Keratinocyte (primary cell): Measurements from ENCODE around the gene SNX13. TPM values are rescaled to one million over a fixed set of nuclear protein-coding genes. Genes with fewer than 3 reads are reported as not detected.

Experiments used
- DNase-seq: peaks from one replicate; pipeline ENCODE4 v3.0.0-alpha.2; 2011; ENCODE audit warnings: low read depth, missing footprints, low spot score
- FAIRE-seq: peaks from 2 replicates; lab custom pipeline; 2011; peaks lifted over from hg19 to GRCh38; lab: Jason Lieb, UNC
- H2AFZ ChIP-seq: 2 replicates; pipeline ENCODE4 v1.6.0; 2012; ENCODE audit warnings: low read length, control low read depth, inconsistent platforms; ENCODE audit not compliant: control insufficient read depth
- H3K27ac ChIP-seq: 2 replicates; pipeline ENCODE4 v1.5.1; 2011; ENCODE audit warnings: low read length; ENCODE audit not compliant: control insufficient read depth, insufficient read depth
- H3K27me3 ChIP-seq: 3 replicates; pipeline ENCODE4 v1.6.0; 2011; ENCODE audit warnings: low read length; ENCODE audit not compliant: control insufficient read depth, insufficient read depth; ENCODE audit errors: extremely low read depth
- H3K36me3 ChIP-seq, 2 experiments: 2 replicates in 1 of 2; 3 replicates in 1 of 2; pipeline ENCODE4 v1.5.1; 2011; ENCODE audit warnings: low read length in 2 of 2, mild to moderate bottlenecking in 1 of 2; ENCODE audit not compliant: control insufficient read depth in 2 of 2, insufficient read depth in 2 of 2; ENCODE audit errors: extremely low read depth in 1 of 2
- H3K4me1 ChIP-seq: 3 replicates; pipeline ENCODE4 v1.5.1; 2011; ENCODE audit warnings: low read length; ENCODE audit not compliant: control insufficient read depth, insufficient read depth; ENCODE audit errors: extremely low read depth
- H3K4me2 ChIP-seq: 3 replicates; pipeline ENCODE4 v1.6.0; 2011; ENCODE audit warnings: low read depth, low read length; ENCODE audit not compliant: control insufficient read depth, insufficient read depth; ENCODE audit errors: extremely low read depth
- H3K4me3 ChIP-seq, 3 experiments: fragments of 200-600 bp in 1 of 3; sonication (generic) in 1 of 3; 2 replicates in 2 of 3; 3 replicates in 1 of 3; pipeline ENCODE4 v1.5.1; 2011 to 2016; ENCODE audit warnings: low read length in 3 of 3, mild to moderate bottlenecking in 3 of 3, control low read depth in 2 of 3, inconsistent platforms in 1 of 3, low read depth in 1 of 3, mixed read lengths in 1 of 3, mixed run types in 1 of 3, moderate library complexity in 1 of 3; ENCODE audit not compliant: control insufficient read depth in 2 of 3, insufficient read depth in 2 of 3; ENCODE audit errors: extremely low read depth in 1 of 3
- H3K79me2 ChIP-seq: 2 replicates; pipeline ENCODE4 v1.6.0; 2012; ENCODE audit warnings: low read length; ENCODE audit not compliant: control insufficient read depth, insufficient read depth
- H3K9ac ChIP-seq: 3 replicates; pipeline ENCODE4 v1.6.0; 2011; ENCODE audit warnings: low read length; ENCODE audit not compliant: control insufficient read depth, insufficient read depth; ENCODE audit errors: extremely low read depth
- H3K9me1 ChIP-seq: 3 replicates; pipeline ENCODE4 v1.6.0; 2011; ENCODE audit warnings: low read length; ENCODE audit not compliant: control insufficient read depth, insufficient read depth; ENCODE audit errors: extremely low read depth
- H3K9me3 ChIP-seq: 2 replicates; pipeline ENCODE4 v1.5.1; 2012; ENCODE audit warnings: low read depth, low read length; ENCODE audit not compliant: control insufficient read depth
- H4K20me1 ChIP-seq: 3 replicates; pipeline ENCODE4 v1.6.0; 2011; ENCODE audit warnings: low read length; ENCODE audit not compliant: control insufficient read depth, insufficient read depth; ENCODE audit errors: extremely low read depth
- EZH2 ChIP-seq: IDR thresholded peaks from one replicate; pipeline ENCODE4 v1.6.1; 2012; ENCODE audit warnings: inconsistent platforms, mild to moderate bottlenecking, low read length, moderate library complexity
- dilution Hi-C: fragments of 300-500 bp; cut with MboI; formaldehyde crosslinking; loops from one replicate; pipeline ENCODE4 v1.7.0; 2020; ENCODE audit warnings: low sequenced_read_pairs; ENCODE audit not compliant: extremely low pct_ligation_motif_present
- polyA plus RNA-seq, 5 experiments: library from polyadenylated mRNA; depleted of rRNA in 3 of 5; stranded (reverse) in 3 of 5; stranded (forward) in 1 of 5; unstranded in 1 of 5; fragments of >200 nt; gene quantifications; 1 replicate in 1 of 5; 2 replicates in 3 of 5; 3 replicates in 1 of 5; pipeline versions ENCODE4 v1.2.1 to v1.2.3, GENCODE V29; 2011 to 2012; ENCODE audit warnings: missing spikeins in 2 of 5, low read depth in 1 of 5, low replicate concordance in 1 of 5
- TF ChIP-seq, protein P1 (sequence below), 3 experiments: IDR thresholded peaks in 1 of 3; conservative IDR thresholded peaks in 1 of 3; optimal IDR thresholded peaks in 1 of 3; 2 replicates in 2 of 3; 3 replicates in 1 of 3; pipeline versions ENCODE3 to v1.5.1; 2011; ENCODE audit warnings: low read length in 3 of 3, mild to moderate bottlenecking in 3 of 3, moderate library complexity in 2 of 3, control low read depth in 1 of 3, inconsistent platforms in 1 of 3; ENCODE audit not compliant: insufficient read depth in 2 of 3; ENCODE audit errors: extremely low read depth in 1 of 3

SNX13 gene
- polyA plus RNA-seq, 1 donor (not counting 4 experiments of a cell fraction or from before 2014, with no cell fraction given), result 22.6 TPM

DNA sequence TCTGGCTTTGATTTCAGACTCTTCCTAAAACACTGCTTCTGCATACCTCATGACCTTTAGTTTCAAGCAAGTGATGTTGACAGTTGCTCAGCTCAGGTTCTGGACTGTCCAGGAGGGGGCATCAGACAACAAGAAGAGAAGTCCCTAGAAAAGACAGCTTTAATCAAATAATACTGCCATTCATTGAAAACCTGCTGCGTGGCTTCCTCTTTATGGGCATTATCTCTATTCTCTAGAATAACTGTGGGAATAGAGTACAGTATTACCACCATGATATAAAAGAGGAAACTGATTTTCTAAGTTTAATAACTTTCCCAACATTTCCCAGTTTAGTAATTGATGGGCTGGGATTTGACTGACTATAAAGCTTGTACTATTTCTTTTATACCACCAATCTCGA lies 170.4 kb downstream of the SNX13 start:
- Histone ChIP-seq H2AFZ (no peak overlapping the region), H4K20me1 (no peaks in the 10 kb centered on the region), H3K79me2 (no peaks in the 10 kb centered on the region), H3K4me1 (peaks cover 23% of the 10 kb centered on the region), H3K4me2 (no peak overlapping the region), H3K9me1 (no peaks in the 10 kb centered on the region), H3K9me3 (no peaks in the 10 kb centered on the region), H3K36me3 (no peaks in the 10 kb centered on the region), H3K4me3 (no peak overlapping the region), H3K27me3 (no peaks in the 10 kb centered on the region), H3K27ac (no peak overlapping the region), H3K9ac (no peak overlapping the region)
- TF ChIP-seq EZH2, result no peak
- TF ChIP-seq, protein P1, sequence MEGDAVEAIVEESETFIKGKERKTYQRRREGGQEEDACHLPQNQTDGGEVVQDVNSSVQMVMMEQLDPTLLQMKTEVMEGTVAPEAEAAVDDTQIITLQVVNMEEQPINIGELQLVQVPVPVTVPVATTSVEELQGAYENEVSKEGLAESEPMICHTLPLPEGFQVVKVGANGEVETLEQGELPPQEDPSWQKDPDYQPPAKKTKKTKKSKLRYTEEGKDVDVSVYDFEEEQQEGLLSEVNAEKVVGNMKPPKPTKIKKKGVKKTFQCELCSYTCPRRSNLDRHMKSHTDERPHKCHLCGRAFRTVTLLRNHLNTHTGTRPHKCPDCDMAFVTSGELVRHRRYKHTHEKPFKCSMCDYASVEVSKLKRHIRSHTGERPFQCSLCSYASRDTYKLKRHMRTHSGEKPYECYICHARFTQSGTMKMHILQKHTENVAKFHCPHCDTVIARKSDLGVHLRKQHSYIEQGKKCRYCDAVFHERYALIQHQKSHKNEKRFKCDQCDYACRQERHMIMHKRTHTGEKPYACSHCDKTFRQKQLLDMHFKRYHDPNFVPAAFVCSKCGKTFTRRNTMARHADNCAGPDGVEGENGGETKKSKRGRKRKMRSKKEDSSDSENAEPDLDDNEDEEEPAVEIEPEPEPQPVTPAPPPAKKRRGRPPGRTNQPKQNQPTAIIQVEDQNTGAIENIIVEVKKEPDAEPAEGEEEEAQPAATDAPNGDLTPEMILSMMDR (optimal IDR thresholded peaks at IDR 0.05 in 1 of 3, IDR thresholded peaks at IDR 0.05 in 1 of 3, conservative IDR thresholded peaks at IDR 0.05 in 1 of 3; ENCODE audit: extremely low read depth in 1 of 3, insufficient read depth in 2 of 3, low read length in 3 of 3), result peak; percentile 71 to 74 (median 71)
- dilution Hi-C loops, result no loop called here
- DNase-seq, result peak; percentile 45
- FAIRE-seq, result peak; percentile 91

- dilution Hi-C loops, result no loop called here
- no peaks in the 10 kb centered on the region for H3K4me1 ChIP-seq
- H3K79me2 ChIP-seq, result no peaks in the 10 kb centered on the region
- TF ChIP-seq, protein P1 (optimal IDR thresholded peaks at IDR 0.05 in 1 of 3, IDR thresholded peaks at IDR 0.05 in 1 of 3, conservative IDR thresholded peaks at IDR 0.05 in 1 of 3; ENCODE audit: extremely low read depth in 1 of 3, insufficient read depth in 2 of 3, low read length in 3 of 3), result no peak
- no peak for TF ChIP-seq EZH2
- H2AFZ ChIP-seq, result no peak overlapping the region
- no peak overlapping the region for H3K4me2 ChIP-seq
- no peaks in the 10 kb centered on the region for H3K9me1 ChIP-seq
- no peaks in the 10 kb centered on the region for H3K9me3 ChIP-seq
- DNase-seq (no peak), FAIRE-seq (no peak)
- no peaks in the 10 kb centered on the region for H4K20me1 ChIP-seq
- no peaks in the 10 kb centered on the region for H3K27me3 ChIP-seq
- H3K9ac ChIP-seq, result no peak overlapping the region
- H3K36me3 ChIP-seq, result no peaks in the 10 kb centered on the region
- H3K4me3 ChIP-seq, result no peak overlapping the region
- H3K27ac ChIP-seq, result no peak overlapping the region
Measured at GRCh38 chr7:17758008-17758407, 182.3 kb downstream of the SNX13 start.
